ENCODE results near the gene UPF3A. TPM values are rescaled to one million over a fixed set of nuclear protein-coding genes. Genes with fewer than 3 reads are reported as not detected.
A peak's percentile ranks its signal among the peaks of the same experiment; 100 is the strongest.

Gene UPF3A
- total and polyA plus RNA-seq, 9 of the 15 experiments (the other 6 are each of a cell fraction or from before 2014, with no cell fraction given), result 15.6 to 76.5 (median 40.9) TPM

GRCh38 chr13:114281351-114282040 lies at the start of gene UPF3A (continued):
- TF ChIP-seq SRF (CRISPR knock-in tag; IDR thresholded peaks at IDR 0.05), result peak; percentile 33 to 75; a peak in 3 of 4 replicates
- peak in 1 of 2 experiments; percentile 79; a peak in 3 of 4 replicates for TF ChIP-seq RCOR1 (IDR thresholded peaks at IDR 0.05; ENCODE audit: borderline replicate concordance in 1 of 2, low read depth in 2 of 2, low read length in 2 of 2)
- TF ChIP-seq MNT (conservative IDR thresholded peaks at IDR 0.05), result 0 out of 4 replicates have a peak, but pooled peaks of 1 of the 2 experiments have one; percentile 6
- TF ChIP-seq BRF1 (IDR thresholded peaks at IDR 0.05; ENCODE audit: borderline replicate concordance, extremely low read depth, insufficient read length), result no peak
- TF ChIP-seq PCBP1 (IDR thresholded peaks at IDR 0.05; ENCODE audit: low read depth, low read length, poor library complexity, severe bottlenecking), result no peak
- peak in 1 of 2 experiments; percentile 79; a peak in 3 of 4 replicates for TF ChIP-seq MAZ (CRISPR knock-in tag; conservative IDR thresholded peaks at IDR 0.05 in 1 of 2, IDR thresholded peaks at IDR 0.05 in 1 of 2)
- peak; percentile 86 for TF ChIP-seq KLF1 (tag; IDR thresholded peaks at IDR 0.05)
- peak; percentile 87 for TF ChIP-seq NR2C2 (CRISPR knock-in tag; IDR thresholded peaks at IDR 0.05)
- TF ChIP-seq NR2C2 (tag; IDR thresholded peaks at IDR 0.05), result peak; percentile 98
- no peak for TF ChIP-seq ZKSCAN3 (CRISPR knock-in tag; IDR thresholded peaks at IDR 0.05)
- no peak for TF ChIP-seq MED1 (CRISPR knock-in tag; IDR thresholded peaks at IDR 0.05; ENCODE audit: borderline replicate concordance)
- 0 out of 4 replicates have a peak, but pooled peaks of 1 of the 2 experiments have one; percentile 47 for TF ChIP-seq SIN3A (IDR thresholded peaks at IDR 0.05; ENCODE audit: borderline replicate concordance in 2 of 2, control insufficient read depth in 1 of 2, low read depth in 2 of 2, low read length in 2 of 2)
- no peak for TF ChIP-seq ATF1 (CRISPR knock-in tag; IDR thresholded peaks at IDR 0.05)
- peak; percentile 2; the same call in 1 of the 2 replicates for TF ChIP-seq ATF1 (tag; IDR thresholded peaks at IDR 0.05)
- TF ChIP-seq POLR2AphosphoS2 (IDR thresholded peaks at IDR 0.05; ENCODE audit: low read length), result no peak
- TF ChIP-seq HMGN3 (IDR thresholded peaks at IDR 0.05; ENCODE audit: borderline replicate concordance, extremely low read depth, insufficient read length, low read depth, low read length), result peak; percentile 98
- TF ChIP-seq YY1 (IDR thresholded peaks at IDR 0.05; ENCODE audit: borderline replicate concordance in 1 of 3, control insufficient read depth in 1 of 3, extremely low read depth in 1 of 3, insufficient read depth in 3 of 3, insufficient read length in 1 of 3, insufficient replicate concordance in 2 of 3, low read depth in 1 of 3, low read length in 2 of 3), result peak in 1 of 3 experiments; percentile 73
- peak; percentile 22; the same call in 1 of the 2 replicates for TF ChIP-seq CBX5 (IDR thresholded peaks at IDR 0.05; ENCODE audit: borderline replicate concordance, low read depth)
- TF ChIP-seq POLR2G (IDR thresholded peaks at IDR 0.05; ENCODE audit: low read depth, low read length), result peak; percentile 95
- peak; percentile 9; the same call in 1 of the 2 replicates for TF ChIP-seq CREM (IDR thresholded peaks at IDR 0.05; ENCODE audit: low read depth)
- peak; percentile 70; the same call in 1 of the 2 replicates for TF ChIP-seq POLR2A (conservative IDR thresholded peaks at IDR 0.05)
- peak; percentile 58; the same call in 1 of the 2 replicates for TF ChIP-seq SAFB (IDR thresholded peaks at IDR 0.05; ENCODE audit: borderline replicate concordance, low read depth, low read length)
- no peak for TF ChIP-seq HINFP (tag; conservative IDR thresholded peaks at IDR 0.05; ENCODE audit: low read depth)
- 0 out of 2 replicates have a peak, but pooled peaks have one; percentile 1 for TF ChIP-seq XRCC5 (IDR thresholded peaks at IDR 0.05; ENCODE audit: low read depth, low read length)

Measured in K562 (cell line).